ENCODE results near the gene ZNF787.

ZNF787 gene

DNA sequence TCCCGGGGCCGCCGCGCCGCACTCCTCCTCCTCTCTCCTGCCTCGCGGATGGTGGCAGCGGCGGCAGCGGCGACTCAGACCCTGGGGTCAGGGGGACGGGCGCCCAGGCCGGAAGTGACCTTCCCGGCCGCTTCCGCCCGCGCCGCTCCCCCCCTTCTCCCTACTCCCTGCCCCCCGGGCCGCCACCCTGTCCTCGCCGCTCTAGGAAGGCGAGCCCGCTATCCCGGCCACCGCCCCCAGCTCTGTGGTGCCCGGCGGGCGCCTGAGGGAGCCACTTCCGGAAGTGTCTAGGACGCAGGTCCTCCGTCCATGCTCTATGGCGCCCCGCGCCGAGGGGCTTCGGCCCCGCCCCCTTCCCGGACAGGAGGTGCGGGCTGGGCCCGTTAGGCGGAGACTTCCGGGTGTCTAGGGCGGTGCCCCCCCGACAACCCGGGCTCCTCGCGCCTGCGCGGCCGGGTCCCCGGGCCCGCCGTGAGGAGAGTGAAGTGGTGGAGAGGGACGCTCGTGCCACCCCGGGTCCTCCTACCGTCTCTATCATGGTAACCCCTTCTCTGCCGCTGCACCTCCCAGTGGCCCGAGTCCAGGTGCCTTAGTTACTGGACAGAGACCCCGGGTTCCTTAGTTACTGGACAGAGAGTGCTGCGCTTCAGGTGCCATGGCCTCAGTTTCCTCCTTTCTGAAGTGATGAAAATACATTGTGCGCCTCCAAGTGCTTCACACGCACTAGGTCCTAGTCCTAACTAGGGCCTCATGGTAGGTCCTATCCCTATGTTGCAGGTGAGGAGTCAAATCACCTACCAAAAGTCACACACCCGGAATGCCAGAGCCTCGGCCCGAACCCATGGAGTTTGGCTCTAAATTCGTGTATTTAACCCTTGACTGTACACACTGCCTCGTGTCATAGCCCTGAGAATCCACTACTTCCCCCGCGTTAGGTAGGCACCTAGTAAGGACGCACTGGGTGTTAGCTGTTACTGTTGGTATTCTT, at the start of gene ZNF787:
ZNF787 (minus strand) TSS at position 116 of the 988 bp plus-strand sequence. CDS start 18,078 bp downstream, outside the sequence.
- H3K4me2 ChIP-seq (ENCODE audit: low read length): peak within 1 kb of the TSS; percentile 89
- peak within 1 kb of the TSS; percentile 12; the same call in 1 of the 2 replicates for H2AFZ ChIP-seq (ENCODE audit: low read length)
- no peaks in the 10 kb centered on the region for H3K9me3 ChIP-seq (ENCODE audit: low read length)
- peak within 1 kb of the TSS; percentile 88 for H3K9ac ChIP-seq (ENCODE audit: low read length)
- no peak for TF ChIP-seq CTCF (IDR thresholded peaks at IDR 0.05; ENCODE audit: low read length)
- TF ChIP-seq EZH2 (IDR thresholded peaks at IDR 0.05; ENCODE audit: borderline replicate concordance, low read length): no peak
- H3K27ac ChIP-seq (ENCODE audit: low read depth, low read length, poor library complexity, severe bottlenecking): peak within 1 kb of the TSS; percentile 74
- H3F3A ChIP-seq (ENCODE audit: insufficient read depth, low read length): no peaks in the 10 kb centered on the region
- no peaks in the 10 kb centered on the region for H4K20me1 ChIP-seq (ENCODE audit: insufficient read depth, low read length)
- peak within 1 kb of the TSS; percentile 75 for H3K4me3 ChIP-seq (ENCODE audit: low read depth, low read length, poor library complexity, severe bottlenecking)
- no peaks in the 10 kb centered on the region for H3K36me3 ChIP-seq (ENCODE audit: insufficient read depth, low read length)
- no peaks in the 10 kb centered on the region for H3K9me2 ChIP-seq (ENCODE audit: low read depth, low read length)
- no peaks in the 10 kb centered on the region for H3K27me3 ChIP-seq (ENCODE audit: insufficient read depth, low read length)
- peaks cover 22% of the 10 kb centered on the region for H3K4me1 ChIP-seq (ENCODE audit: insufficient read depth, low read length, severe bottlenecking)
- H3K79me2 ChIP-seq (ENCODE audit: insufficient read depth, low read length): peaks cover 26% of the 10 kb centered on the region

DNA sequence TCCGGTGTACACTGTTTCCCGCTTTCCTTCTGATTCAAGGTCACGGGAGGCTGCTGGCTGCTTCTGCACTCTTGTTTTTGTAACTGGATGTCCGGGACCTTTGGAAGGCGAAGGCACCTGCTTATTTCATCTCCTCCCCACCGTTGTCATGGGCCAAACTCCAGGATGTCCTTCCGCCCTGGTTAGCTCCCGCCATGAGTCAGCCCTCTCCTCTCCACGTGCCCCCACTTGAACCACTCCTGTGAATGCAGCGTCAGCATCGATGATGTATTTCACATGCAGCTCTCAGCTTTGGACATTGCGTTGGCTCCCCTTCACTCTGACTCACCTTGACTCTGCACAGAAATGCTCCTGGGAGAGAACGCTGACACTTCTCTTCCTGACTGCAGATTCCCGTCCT, 49.2 kb upstream of the ZNF787 start:
- H3F3A ChIP-seq (ENCODE audit: insufficient read depth, low read length): no peaks in the 10 kb centered on the region
- H3K4me1 ChIP-seq (ENCODE audit: insufficient read depth, low read length, severe bottlenecking): no peaks in the 10 kb centered on the region
- no peaks in the 10 kb centered on the region for H3K36me3 ChIP-seq (ENCODE audit: insufficient read depth, low read length)
- H3K79me2 ChIP-seq (ENCODE audit: insufficient read depth, low read length): no peaks in the 10 kb centered on the region
- H2AFZ ChIP-seq (ENCODE audit: low read length): no peak overlapping the region
- H3K9me2 ChIP-seq (ENCODE audit: low read depth, low read length): no peaks in the 10 kb centered on the region
- H4K20me1 ChIP-seq (ENCODE audit: insufficient read depth, low read length): no peaks in the 10 kb centered on the region
- H3K27ac ChIP-seq (ENCODE audit: low read depth, low read length, poor library complexity, severe bottlenecking): no peak overlapping the region
- 0 out of 2 replicates have a peak, but pooled peaks cover 5% of the 10 kb centered on the region for H3K27me3 ChIP-seq (ENCODE audit: insufficient read depth, low read length)
- TF ChIP-seq CTCF (IDR thresholded peaks at IDR 0.05; ENCODE audit: low read length) (no peak), EZH2 (IDR thresholded peaks at IDR 0.05; ENCODE audit: borderline replicate concordance, low read length) (no peak)
- no peak overlapping the region for H3K4me3 ChIP-seq (ENCODE audit: low read depth, low read length, poor library complexity, severe bottlenecking)
- H3K9ac ChIP-seq (ENCODE audit: low read length): no peak overlapping the region
- H3K4me2 ChIP-seq (ENCODE audit: low read length): no peak overlapping the region
- no peaks in the 10 kb centered on the region for H3K9me3 ChIP-seq (ENCODE audit: low read length)

DNA sequence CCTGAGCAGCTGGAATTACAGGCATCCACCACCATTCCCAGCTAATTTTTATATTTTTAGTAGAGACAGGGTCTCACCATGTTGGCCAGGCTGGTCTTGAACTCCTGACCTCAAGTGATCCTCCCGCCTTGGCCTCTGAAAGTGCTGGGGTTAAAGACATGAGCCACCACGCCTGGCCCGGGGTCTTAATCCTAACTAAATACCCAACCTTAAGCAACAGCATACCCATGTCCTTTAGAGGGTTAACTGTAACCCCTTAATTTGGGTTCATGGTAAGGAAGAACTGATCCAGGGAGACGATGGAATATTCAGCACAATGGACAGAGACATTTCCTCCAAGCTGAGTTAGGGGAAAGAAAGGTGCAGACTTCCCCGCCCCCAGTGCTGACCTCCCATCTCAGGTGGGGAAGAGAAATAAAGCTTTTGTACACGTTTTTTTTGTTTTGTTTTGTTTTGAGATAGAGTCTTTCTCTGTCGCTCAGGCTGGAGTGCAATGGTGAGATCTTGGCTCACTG, 46.0 kb upstream of the ZNF787 start:
- Histone ChIP-seq H3K27ac (ENCODE audit: low read depth, low read length, poor library complexity, severe bottlenecking) (no peak overlapping the region), H3K9me3 (ENCODE audit: low read length) (no peaks in the 10 kb centered on the region), H2AFZ (ENCODE audit: low read length) (no peak overlapping the region), H3K4me3 (ENCODE audit: low read depth, low read length, poor library complexity, severe bottlenecking) (no peak overlapping the region), H3K79me2 (ENCODE audit: insufficient read depth, low read length) (no peaks in the 10 kb centered on the region), H3K4me1 (ENCODE audit: insufficient read depth, low read length, severe bottlenecking) (no peaks in the 10 kb centered on the region), H4K20me1 (ENCODE audit: insufficient read depth, low read length) (no peaks in the 10 kb centered on the region), H3K9ac (ENCODE audit: low read length) (no peak overlapping the region), H3K4me2 (ENCODE audit: low read length) (no peak overlapping the region), H3K9me2 (ENCODE audit: low read depth, low read length) (no peaks in the 10 kb centered on the region), H3F3A (ENCODE audit: insufficient read depth, low read length) (no peaks in the 10 kb centered on the region), H3K27me3 (ENCODE audit: insufficient read depth, low read length) (no peaks in the 10 kb centered on the region), H3K36me3 (ENCODE audit: insufficient read depth, low read length) (no peaks in the 10 kb centered on the region)
- TF ChIP-seq CTCF (IDR thresholded peaks at IDR 0.05; ENCODE audit: low read length) (no peak), EZH2 (IDR thresholded peaks at IDR 0.05; ENCODE audit: borderline replicate concordance, low read length) (no peak)

All from OCI-LY1 (cell line).